GM10266 (cell line): ENCODE results near the gene GPN2.

ENCODE experiments used
- DNase-seq: peaks from one replicate; pipeline ENCODE4 v3.0.0; 2012; ENCODE audit errors: extremely low spot score
- TF ChIP-seq, protein P1 (sequence below): IDR thresholded peaks from 2 replicates; pipeline ENCODE4 v1.5.1; 2012; ENCODE audit warnings: mild to moderate bottlenecking, low read depth; ENCODE audit not compliant: control insufficient read depth, insufficient read depth; ENCODE audit errors: missing control alignments

GPN2 gene

DNA sequence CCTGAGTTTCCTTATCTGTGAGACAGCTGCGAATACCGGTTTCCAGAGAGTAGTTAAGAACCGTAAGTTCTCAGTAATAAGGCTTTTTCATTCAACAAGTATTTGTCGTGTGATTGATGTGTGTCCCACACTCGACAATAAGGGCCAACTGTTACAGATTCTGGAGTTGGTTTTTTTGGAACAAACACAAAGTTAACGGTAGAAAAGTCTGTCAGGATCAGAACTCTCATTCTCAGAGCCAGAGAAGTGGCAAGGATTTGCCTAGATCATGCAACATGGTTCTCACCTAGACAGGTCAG, 32.3 kb upstream of the GPN2 start:
- TF ChIP-seq, protein P1, sequence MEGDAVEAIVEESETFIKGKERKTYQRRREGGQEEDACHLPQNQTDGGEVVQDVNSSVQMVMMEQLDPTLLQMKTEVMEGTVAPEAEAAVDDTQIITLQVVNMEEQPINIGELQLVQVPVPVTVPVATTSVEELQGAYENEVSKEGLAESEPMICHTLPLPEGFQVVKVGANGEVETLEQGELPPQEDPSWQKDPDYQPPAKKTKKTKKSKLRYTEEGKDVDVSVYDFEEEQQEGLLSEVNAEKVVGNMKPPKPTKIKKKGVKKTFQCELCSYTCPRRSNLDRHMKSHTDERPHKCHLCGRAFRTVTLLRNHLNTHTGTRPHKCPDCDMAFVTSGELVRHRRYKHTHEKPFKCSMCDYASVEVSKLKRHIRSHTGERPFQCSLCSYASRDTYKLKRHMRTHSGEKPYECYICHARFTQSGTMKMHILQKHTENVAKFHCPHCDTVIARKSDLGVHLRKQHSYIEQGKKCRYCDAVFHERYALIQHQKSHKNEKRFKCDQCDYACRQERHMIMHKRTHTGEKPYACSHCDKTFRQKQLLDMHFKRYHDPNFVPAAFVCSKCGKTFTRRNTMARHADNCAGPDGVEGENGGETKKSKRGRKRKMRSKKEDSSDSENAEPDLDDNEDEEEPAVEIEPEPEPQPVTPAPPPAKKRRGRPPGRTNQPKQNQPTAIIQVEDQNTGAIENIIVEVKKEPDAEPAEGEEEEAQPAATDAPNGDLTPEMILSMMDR, result no peak
- DNase-seq, result no peak

DNA sequence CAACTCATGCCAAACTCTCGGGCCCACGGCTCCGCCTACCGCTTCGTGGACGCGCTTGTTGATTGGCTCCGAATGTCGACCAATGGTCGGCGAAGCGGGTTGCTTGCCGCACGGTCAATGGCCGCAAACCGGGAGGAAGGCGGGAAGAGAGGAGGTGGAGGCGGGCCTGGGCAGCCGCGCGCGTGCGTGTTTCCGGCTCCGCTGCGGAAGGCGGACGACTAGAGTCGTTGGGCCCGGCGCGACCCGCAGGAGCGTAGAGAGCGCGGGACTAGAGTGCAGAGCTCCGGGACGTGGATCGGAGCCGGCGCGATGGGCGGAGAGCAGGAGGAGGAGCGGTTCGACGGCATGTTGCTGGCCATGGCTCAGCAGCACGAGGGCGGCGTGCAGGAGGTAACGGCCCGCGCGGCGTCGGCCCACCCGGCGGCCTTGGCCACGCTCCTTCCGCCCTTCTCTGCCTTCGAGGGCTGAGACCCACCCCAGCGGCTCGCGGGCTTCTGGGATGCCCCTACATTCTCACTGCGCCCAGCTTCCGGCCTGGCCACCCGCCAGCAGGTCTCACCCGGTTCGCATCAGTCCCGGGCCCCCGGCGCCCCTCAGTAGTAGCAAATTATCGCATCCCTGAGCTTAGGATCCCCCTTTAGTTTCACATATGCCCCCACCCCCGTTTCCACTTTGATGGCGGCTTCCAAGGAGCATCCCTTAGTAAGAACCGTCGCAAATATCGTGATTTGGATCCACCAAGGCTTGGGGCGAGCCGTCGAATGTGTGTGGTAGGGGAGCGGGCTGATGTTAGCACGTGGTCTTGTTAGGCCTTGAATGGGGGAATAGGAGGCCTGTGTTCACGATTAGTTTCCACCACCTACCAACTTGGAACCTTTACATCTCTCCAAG, 31.7 kb upstream of the GPN2 start, which contains the start of gene NUDC:
TSS of gene NUDC (plus strand) at position 204 of the 891 bp plus-strand sequence. CDS start at position 310, 106 bp downstream.
- DNase-seq, result peak; percentile 96
- TF ChIP-seq, protein P1, result no peak

DNA sequence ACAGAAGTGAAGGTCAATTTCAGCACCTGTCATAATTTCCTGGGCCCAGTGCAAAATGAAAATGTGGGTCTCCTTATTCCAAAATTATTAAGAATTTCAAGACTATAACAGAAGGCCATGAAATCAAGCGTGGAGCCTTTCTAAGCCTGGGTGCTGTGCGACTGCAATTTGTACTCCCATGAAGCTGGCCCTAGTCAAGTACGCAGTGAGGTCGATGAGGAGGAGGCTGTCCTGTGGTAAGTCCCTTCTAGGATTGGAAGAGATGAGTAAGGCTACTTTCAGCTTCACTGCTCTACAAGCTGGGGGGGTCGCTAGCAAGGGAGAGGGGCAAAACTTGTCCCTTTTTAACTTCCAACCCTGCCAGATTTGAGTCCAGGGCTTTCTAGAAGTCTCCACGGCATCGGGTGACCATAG, 31.1 kb upstream of the GPN2 start:
- DNase-seq, result no peak
- TF ChIP-seq, protein P1, result no peak

DNA sequence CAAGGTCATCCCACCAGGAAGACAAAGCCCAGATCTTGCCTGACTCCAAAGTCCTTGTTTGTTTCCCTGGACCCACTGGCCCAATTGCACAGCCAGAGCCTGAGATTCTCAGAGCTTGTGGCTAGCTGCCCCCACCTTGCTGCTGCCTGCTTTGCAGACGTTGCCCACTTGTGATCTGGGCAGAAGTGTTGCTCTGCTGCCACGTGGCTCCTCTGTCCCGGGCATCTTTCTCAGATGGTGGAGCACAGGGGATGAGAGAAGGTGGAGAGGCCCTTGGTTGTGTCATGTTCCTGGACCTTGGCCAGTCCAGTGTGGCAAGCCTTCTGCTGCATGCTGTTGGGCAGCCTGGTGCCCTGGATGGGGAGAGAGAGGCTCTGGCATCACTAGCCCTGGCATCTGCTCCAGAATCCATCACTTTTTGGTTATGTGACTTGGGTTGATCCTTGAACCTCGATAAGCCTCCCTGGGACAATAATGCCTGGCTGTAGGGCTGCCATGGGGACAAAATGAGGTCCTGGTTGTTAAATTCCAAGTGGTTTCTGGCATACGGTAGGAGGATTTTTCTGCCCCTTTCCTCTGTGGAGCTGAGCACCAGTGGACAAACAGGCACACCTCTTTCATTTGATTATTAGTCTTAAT, 25.2 kb upstream of the GPN2 start:
- DNase-seq, result no peak
- TF ChIP-seq, protein P1, result no peak

DNA sequence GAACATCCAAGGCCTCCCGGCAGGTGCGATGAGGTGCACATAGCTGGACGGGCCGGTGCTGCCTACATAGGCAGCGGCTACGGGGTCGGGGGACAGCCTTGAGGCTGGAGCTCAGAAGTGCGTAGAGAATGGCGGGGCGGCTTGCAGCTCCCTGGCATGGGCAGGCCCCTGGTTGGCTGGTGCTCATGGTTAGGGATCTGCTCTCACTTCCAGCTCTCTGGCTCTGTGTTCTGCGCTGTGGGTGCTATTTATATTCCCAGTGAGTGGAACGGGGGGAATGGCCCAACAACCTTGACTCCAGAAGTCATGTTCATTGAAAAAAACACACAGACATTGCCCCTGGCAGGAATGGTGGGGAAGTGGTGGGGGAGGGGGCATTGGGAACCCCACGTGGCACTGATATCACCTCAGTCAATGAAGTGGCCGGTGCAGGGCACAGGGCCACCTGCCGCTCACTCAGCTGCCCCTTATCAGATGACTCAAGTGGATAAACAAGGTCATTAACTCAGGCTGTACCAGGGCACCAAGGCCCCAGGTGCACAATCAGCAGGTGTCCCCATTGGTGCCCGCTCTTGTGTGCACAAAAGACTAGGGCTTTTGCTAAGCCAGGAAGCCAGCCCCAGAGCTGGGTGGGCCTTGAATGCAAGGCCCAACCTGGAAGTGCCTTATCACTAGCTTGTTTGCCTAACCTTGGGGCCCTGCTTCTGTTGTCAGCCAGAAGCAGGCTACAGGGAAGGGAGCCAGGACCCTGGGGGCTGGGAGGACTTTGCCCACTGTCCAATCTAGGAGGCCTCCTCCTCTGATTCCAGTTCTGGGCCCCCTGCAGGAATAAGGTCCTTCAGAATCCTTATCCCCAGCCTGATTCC, 23.9 kb upstream of the GPN2 start, which contains the start of gene NR0B2:
TSS of gene NR0B2 (minus strand) at position 222 of the 866 bp plus-strand sequence. CDS start at position 187, 35 bp downstream.
- TF ChIP-seq, protein P1, result no peak
- no peak for DNase-seq

DNA sequence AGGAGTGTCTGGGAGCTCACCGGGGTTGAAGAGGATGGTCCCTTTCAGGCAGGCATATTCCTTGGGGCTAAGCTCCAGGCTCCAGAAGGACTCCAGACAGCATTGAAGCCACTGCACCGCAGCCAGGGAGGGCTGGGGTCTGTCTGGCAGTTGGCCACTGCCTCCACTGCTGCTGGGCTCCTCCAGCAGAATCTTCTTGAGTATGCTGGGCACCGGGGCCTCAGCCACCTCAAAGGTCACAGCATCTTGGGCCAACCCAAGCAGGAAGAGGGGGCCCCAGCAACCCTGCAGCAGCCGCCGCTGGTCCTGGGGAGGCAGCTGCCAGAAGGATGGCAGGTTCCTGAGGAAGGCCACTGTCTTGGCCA, 23.3 kb upstream of the GPN2 start:
- TF ChIP-seq, protein P1, result no peak
- no peak for DNase-seq
